OCI-LY7 (cell line): ENCODE data around the gene PEX11A.

ENCODE experiments used
- EZH2phosphoT487 ChIP-seq: fragments of 200-600 bp; sonication (generic); IDR thresholded peaks from 2 replicates; pipeline ENCODE4 v1.6.1; 2018; ENCODE audit warnings: low read depth, borderline replicate concordance, mild to moderate bottlenecking, mixed run types, antibody characterized with exemption, low read length, moderate library complexity, mixed read lengths
- TF ChIP-seq, protein P1 (sequence below): fragments of 200-600 bp; sonication (generic); conservative IDR thresholded peaks from 2 replicates; pipeline ENCODE4 v1.5.1; 2014; ENCODE audit warnings: mild to moderate bottlenecking, antibody characterized with exemption, low read length, moderate library complexity, mixed read lengths

- TF ChIP-seq, protein P1, sequence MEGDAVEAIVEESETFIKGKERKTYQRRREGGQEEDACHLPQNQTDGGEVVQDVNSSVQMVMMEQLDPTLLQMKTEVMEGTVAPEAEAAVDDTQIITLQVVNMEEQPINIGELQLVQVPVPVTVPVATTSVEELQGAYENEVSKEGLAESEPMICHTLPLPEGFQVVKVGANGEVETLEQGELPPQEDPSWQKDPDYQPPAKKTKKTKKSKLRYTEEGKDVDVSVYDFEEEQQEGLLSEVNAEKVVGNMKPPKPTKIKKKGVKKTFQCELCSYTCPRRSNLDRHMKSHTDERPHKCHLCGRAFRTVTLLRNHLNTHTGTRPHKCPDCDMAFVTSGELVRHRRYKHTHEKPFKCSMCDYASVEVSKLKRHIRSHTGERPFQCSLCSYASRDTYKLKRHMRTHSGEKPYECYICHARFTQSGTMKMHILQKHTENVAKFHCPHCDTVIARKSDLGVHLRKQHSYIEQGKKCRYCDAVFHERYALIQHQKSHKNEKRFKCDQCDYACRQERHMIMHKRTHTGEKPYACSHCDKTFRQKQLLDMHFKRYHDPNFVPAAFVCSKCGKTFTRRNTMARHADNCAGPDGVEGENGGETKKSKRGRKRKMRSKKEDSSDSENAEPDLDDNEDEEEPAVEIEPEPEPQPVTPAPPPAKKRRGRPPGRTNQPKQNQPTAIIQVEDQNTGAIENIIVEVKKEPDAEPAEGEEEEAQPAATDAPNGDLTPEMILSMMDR = no peak
- TF ChIP-seq EZH2phosphoT487 = no peak
These were observed 14.9 kb downstream of the PEX11A start for GRCh38 chr15:89675606-89676005.
